Sigmoid colon (tissue), 7 donors: ENCODE measurements around the gene SLC13A4. TPM values are rescaled to one million over a fixed set of nuclear protein-coding genes. Genes with fewer than 3 reads are reported as not detected.

Experiments
- DNase-seq: peaks from one replicate; pipeline ENCODE4 v3.0.0-alpha.2; 2019
- H3K27ac ChIP-seq, 4 donors: fragments of 200-600 bp; sonication (generic); one replicate each; pipeline ENCODE4 v1.5.1; 2016 to 2019; ENCODE audit warnings: mild to moderate bottlenecking in 1 of 4
- H3K27me3 ChIP-seq, 3 donors: fragments of 200-600 bp; sonication (generic); one replicate each; pipeline ENCODE4 v1.5.1; 2019; ENCODE audit warnings: mild to moderate bottlenecking in 1 of 3
- H3K36me3 ChIP-seq, 4 donors: fragments of 200-600 bp; sonication (generic); one replicate each; pipeline ENCODE4 v1.5.1; 2016 to 2019
- H3K4me1 ChIP-seq, 4 donors: fragments of 200-600 bp; sonication (generic); one replicate each; pipeline ENCODE4 v1.5.1; 2017 to 2019
- H3K4me3 ChIP-seq, 4 donors: fragments of 200-600 bp; sonication (generic); one replicate each; pipeline ENCODE4 v1.5.1; 2017 to 2019; ENCODE audit warnings: mild to moderate bottlenecking in 2 of 4, moderate library complexity in 1 of 4
- H3K9me3 ChIP-seq, 4 donors: fragments of 200-600 bp in 3 of 4; sonication (generic) in 3 of 4; one replicate each; pipeline versions ENCODE4 v1.5.1 to v1.6.1; 2013 to 2019
- CTCF ChIP-seq, 4 experiments: fragments of 450-650 bp in 3 of 4; fragments of 200-600 bp in 1 of 4; IDR thresholded peaks; one replicate each; pipeline ENCODE4 v1.5.1; 2016 to 2019; ENCODE audit warnings: antibody characterized with exemption in 4 of 4, mild to moderate bottlenecking in 3 of 4, moderate library complexity in 2 of 4
- EP300 ChIP-seq, 4 donors: sonication (generic); formaldehyde crosslinking; IDR thresholded peaks; one replicate each; pipeline ENCODE4 v1.6.1; 2017; ENCODE audit warnings: antibody characterized with exemption in 4 of 4
- POLR2A ChIP-seq, 2 donors: fragments of 450-650 bp; IDR thresholded peaks; one replicate each; pipeline ENCODE4 v1.6.1; 2016; ENCODE audit warnings: antibody characterized with exemption in 2 of 2, mild to moderate bottlenecking in 2 of 2, moderate library complexity in 2 of 2
- POLR2AphosphoS5 ChIP-seq, 4 donors: sonication (generic); formaldehyde crosslinking; IDR thresholded peaks; one replicate each; pipeline ENCODE4 v1.6.1; 2017; ENCODE audit warnings: antibody characterized with exemption in 4 of 4
- WGBS, 2 donors: extraction: QIAGEN DNeasy Blood & Tissue Kit; methylation state at CpG; one replicate each; pipeline ENCODE4 v1.1.7; 2013; 5-methylcytosine and 5-hydroxymethylcytosine counted together
- intact Hi-C: fragments of 100-400 bp; cut with DNase I; formaldehyde crosslinking; loops from one replicate; pipeline ENCODE4 v1.15.1; 2023
- polyA plus RNA-seq, 3 donors: library from polyadenylated mRNA; stranded (reverse); fragments of 200-250 nt; gene quantifications; one replicate each; pipeline ENCODE4 v1.2.3, GENCODE V29; 2013
- total RNA-seq, 4 donors: library from RNA; depleted of rRNA; stranded (reverse); fragments of >200 nt; gene quantifications; one replicate each; pipeline ENCODE4 v1.1.0, GENCODE V29; 2016
- donor health status: healthy with polysubstance abuse.
- donor health status: Bipolar disorder and iron deficiency.
- donor health status: healthy.

SLC13A4 gene
- total and polyA plus RNA-seq, 7 donors, result 0.12 to 0.60 (median 0.28) TPM; not detected in 4

GRCh38 chr7:135662373-135663114 is 65.4 kb downstream of the SLC13A4 start, which contains the start of gene STMP1:
STMP1 (plus strand) TSS chr7:135662514.
- H3K36me3 ChIP-seq, result no peaks in the 10 kb centered on the region
- H3K4me3 ChIP-seq, result peak within 1 kb of the TSS; percentile 69 to 96 (median 79)
- DNase-seq, result peak; percentile 98
- TF ChIP-seq POLR2AphosphoS5 (IDR thresholded peaks at IDR 0.05) (peak; percentile 93 to 99 (median 98)), CTCF (IDR thresholded peaks at IDR 0.05) (no peak), POLR2A (IDR thresholded peaks at IDR 0.05) (peak; percentile 84 to 91)
- WGBS, 2 donors, result 1% methylated on average over 60 of the region's 60 CpGs
- H3K27ac ChIP-seq, result peak within 1 kb of the TSS; percentile 89 to 96 (median 93)
- H3K4me1 ChIP-seq, result peaks cover 0 to 36% (median 21%) of the 10 kb centered on the region in 4 donors
- no peaks in the 10 kb centered on the region for H3K9me3 ChIP-seq
- no peaks in the 10 kb centered on the region for H3K27me3 ChIP-seq
- intact Hi-C loops, result loop anchor here (5.0 to 10.0 kb wide), 3 partner anchors 135 to 1930 kb away; partner anchors contain the start of gene MTPN

- H3K4me1 ChIP-seq, result peaks cover 0 to 36% (median 21%) of the 10 kb centered on the region in 4 donors
- no peaks in the 10 kb centered on the region for H3K27me3 ChIP-seq
- intact Hi-C loops, result loop anchor here (5.0 to 10.0 kb wide), 3 partner anchors 135 to 1930 kb away; partner anchors contain the start of gene MTPN
- WGBS, 2 donors, result 5 to 13% methylated on average over 17 of the region's 17 CpGs
- no peaks in the 10 kb centered on the region for H3K9me3 ChIP-seq
- peak overlapping the region; percentile 89 to 96 (median 93) for H3K27ac ChIP-seq
- TF ChIP-seq POLR2AphosphoS5 (IDR thresholded peaks at IDR 0.05) (no peak), EP300 (IDR thresholded peaks at IDR 0.05) (no peak), CTCF (IDR thresholded peaks at IDR 0.05) (peak; percentile 76 to 87 (median 82))
- H3K4me3 ChIP-seq, result peak overlapping the region; percentile 69 to 96 (median 79)
- H3K36me3 ChIP-seq, result no peaks in the 10 kb centered on the region
- no peak for DNase-seq
Observed at GRCh38 chr7:135662123-135662372, 65.9 kb downstream of the SLC13A4 start.

GRCh38 chr7:135661311-135662122 is 66.5 kb downstream of the SLC13A4 start:
- peak overlapping the region; percentile 89 to 96 (median 93) for H3K27ac ChIP-seq
- DNase-seq, result peak; percentile 66
- H3K36me3 ChIP-seq, result no peaks in the 10 kb centered on the region
- WGBS, 2 donors, result 45 to 70% methylated on average over 14 of the region's 14 CpGs
- intact Hi-C loops, result loop anchor here (5.0 to 10.0 kb wide), 3 partner anchors 136 to 1931 kb away; partner anchors contain the start of gene MTPN
- peaks cover 0 to 31% (median 19%) of the 10 kb centered on the region in 4 donors for H3K4me1 ChIP-seq
- no peaks in the 10 kb centered on the region for H3K27me3 ChIP-seq
- peak overlapping the region; percentile 69 to 96 (median 79) for H3K4me3 ChIP-seq
- TF ChIP-seq POLR2A (IDR thresholded peaks at IDR 0.05) (no peak), EP300 (IDR thresholded peaks at IDR 0.05) (no peak), CTCF (IDR thresholded peaks at IDR 0.05) (no peak), POLR2AphosphoS5 (IDR thresholded peaks at IDR 0.05) (no peak)
- no peaks in the 10 kb centered on the region for H3K9me3 ChIP-seq

- H3K27ac ChIP-seq, result no peak overlapping the region
- no peaks in the 10 kb centered on the region for H3K36me3 ChIP-seq
- TF ChIP-seq CTCF (IDR thresholded peaks at IDR 0.05) (no peak), POLR2A (IDR thresholded peaks at IDR 0.05) (no peak), EP300 (IDR thresholded peaks at IDR 0.05) (no peak), POLR2AphosphoS5 (IDR thresholded peaks at IDR 0.05) (no peak)
- no peaks in the 10 kb centered on the region for H3K9me3 ChIP-seq
- WGBS, 2 donors, result 85% methylated on average over 9 of the region's 9 CpGs
- no peak for DNase-seq
- H3K27me3 ChIP-seq, result no peaks in the 10 kb centered on the region
- H3K4me1 ChIP-seq, result peaks cover 0 to 22% (median 14%) of the 10 kb centered on the region in 4 donors
- H3K4me3 ChIP-seq, result no peak overlapping the region
- intact Hi-C loops, result no loop called here
Observed at GRCh38 chr7:135659159-135659846, 68.7 kb downstream of the SLC13A4 start.
